Peyer's patch (tissue), 4 donors: ENCODE results near the gene EVC. TPM values are rescaled to one million over a fixed set of nuclear protein-coding genes. Genes with fewer than 3 reads are reported as not detected.
A peak's percentile ranks its signal among the peaks of the same experiment; 100 is the strongest.

Source experiments
- DNase-seq, 3 donors: peaks; one replicate each; pipeline ENCODE4 v3.0.0-alpha.2; 2017 to 2019
- H3K27ac ChIP-seq, 4 donors: fragments of 200-600 bp; sonication (generic); one replicate each; pipeline ENCODE4 v1.5.1; 2016 to 2019
- H3K27me3 ChIP-seq, 2 donors: fragments of 200-600 bp; sonication (generic); one replicate each; pipeline ENCODE4 v1.5.1; 2019
- H3K36me3 ChIP-seq, 3 donors: fragments of 200-600 bp; sonication (generic); one replicate each; pipeline ENCODE4 v1.5.1; 2016 to 2019
- H3K4me1 ChIP-seq, 4 donors: fragments of 200-600 bp; sonication (generic); one replicate each; pipeline ENCODE4 v1.5.1; 2016 to 2019
- H3K4me3 ChIP-seq, 4 donors: fragments of 200-600 bp; sonication (generic); 1 replicate in 3 of 4; 2 replicates in 1 of 4; pipeline ENCODE4 v1.5.1; 2016 to 2019; ENCODE audit warnings: mild to moderate bottlenecking in 1 of 4
- H3K9me3 ChIP-seq, 4 donors: fragments of 200-600 bp; sonication (generic); one replicate each; pipeline ENCODE4 v1.5.1; 2016 to 2019; ENCODE audit warnings: mild to moderate bottlenecking in 1 of 4
- CTCF ChIP-seq, 6 experiments: fragments of 450-650 bp in 4 of 6; fragments of 200-600 bp in 2 of 6; sonication (generic) in 1 of 6; IDR thresholded peaks; one replicate each; pipeline ENCODE4 v1.5.1; 2017 to 2019; ENCODE audit warnings: antibody characterized with exemption in 6 of 6, mild to moderate bottlenecking in 3 of 6, moderate library complexity in 1 of 6
- POLR2A ChIP-seq, 2 donors: fragments of 450-650 bp; IDR thresholded peaks; one replicate each; pipeline ENCODE4 v1.5.1; 2017; ENCODE audit warnings: antibody characterized with exemption in 2 of 2, mild to moderate bottlenecking in 2 of 2, moderate library complexity in 2 of 2
- total RNA-seq, 4 donors: library from RNA; depleted of rRNA; stranded (reverse); fragments of >200 nt; gene quantifications; one replicate each; pipeline ENCODE4 v1.1.0, GENCODE V29; 2016

Gene EVC
- total RNA-seq, 4 donors from 2014 or later = 1.6 to 40.4 (median 4.4) TPM

- Histone ChIP-seq H3K4me3 (no peak overlapping the region), H3K9me3 (no peaks in the 10 kb centered on the region), H3K36me3 (peaks cover 0 to 8% (median 0%) of the 10 kb centered on the region in 3 donors), H3K27me3 (no peaks in the 10 kb centered on the region), H3K4me1 (no peaks in the 10 kb centered on the region), H3K27ac (no peak overlapping the region)
- no peak for DNase-seq
- TF ChIP-seq CTCF (IDR thresholded peaks at IDR 0.05) (no peak), POLR2A (IDR thresholded peaks at IDR 0.05) (no peak)
Observed at GRCh38 chr4:5798946-5799345, 87.9 kb downstream of the EVC start.

GRCh38 chr4:5799406-5799805, 88.4 kb downstream of the EVC start:
- DNase-seq = peak in 1 of 3 donors; percentile 33
- no peaks in the 10 kb centered on the region for H3K9me3 ChIP-seq
- no peak overlapping the region for H3K27ac ChIP-seq
- TF ChIP-seq CTCF (IDR thresholded peaks at IDR 0.05) (no peak), POLR2A (IDR thresholded peaks at IDR 0.05) (no peak)
- no peaks in the 10 kb centered on the region for H3K27me3 ChIP-seq
- H3K4me3 ChIP-seq = no peak overlapping the region
- no peaks in the 10 kb centered on the region for H3K4me1 ChIP-seq
- H3K36me3 ChIP-seq = peaks cover 0 to 8% (median 0%) of the 10 kb centered on the region in 3 donors

- Histone ChIP-seq H3K27me3 (no peaks in the 10 kb centered on the region), H3K4me1 (no peaks in the 10 kb centered on the region), H3K9me3 (no peaks in the 10 kb centered on the region), H3K4me3 (no peak overlapping the region), H3K36me3 (peaks cover 0 to 8% (median 0%) of the 10 kb centered on the region in 3 donors), H3K27ac (no peak overlapping the region)
- TF ChIP-seq POLR2A (IDR thresholded peaks at IDR 0.05) = no peak
- TF ChIP-seq CTCF (IDR thresholded peaks at IDR 0.05) = no peak
- DNase-seq = peak in 1 of 3 donors; percentile 26
Observed at GRCh38 chr4:5800496-5800895, 89.5 kb downstream of the EVC start.

GRCh38 chr4:5801696-5802095, 90.7 kb downstream of the EVC start:
- Histone ChIP-seq H3K27ac (no peak overlapping the region), H3K4me3 (no peak overlapping the region), H3K9me3 (no peaks in the 10 kb centered on the region), H3K36me3 (peaks cover 0 to 7% (median 0%) of the 10 kb centered on the region in 3 donors), H3K27me3 (no peaks in the 10 kb centered on the region), H3K4me1 (no peaks in the 10 kb centered on the region)
- TF ChIP-seq POLR2A (IDR thresholded peaks at IDR 0.05) (no peak), CTCF (IDR thresholded peaks at IDR 0.05) (no peak)
- peak in 1 of 3 donors; percentile 18 for DNase-seq

- no peaks in the 10 kb centered on the region for H3K27me3 ChIP-seq
- no peaks in the 10 kb centered on the region for H3K36me3 ChIP-seq
- no peaks in the 10 kb centered on the region for H3K4me1 ChIP-seq
- no peak overlapping the region for H3K4me3 ChIP-seq
- no peaks in the 10 kb centered on the region for H3K9me3 ChIP-seq
- TF ChIP-seq CTCF (IDR thresholded peaks at IDR 0.05) = no peak
- no peak overlapping the region for H3K27ac ChIP-seq
- DNase-seq = peak in 2 of 3 donors; percentile 23 to 25
Observed at GRCh38 chr4:5802565-5802964, 91.6 kb downstream of the EVC start.

GRCh38 chr4:5804656-5805055, 93.7 kb downstream of the EVC start:
- TF ChIP-seq CTCF (IDR thresholded peaks at IDR 0.05) (no peak), POLR2A (IDR thresholded peaks at IDR 0.05) (no peak)
- Histone ChIP-seq H3K36me3 (no peaks in the 10 kb centered on the region), H3K4me3 (no peak overlapping the region), H3K9me3 (no peaks in the 10 kb centered on the region), H3K4me1 (no peaks in the 10 kb centered on the region), H3K27me3 (no peaks in the 10 kb centered on the region), H3K27ac (no peak overlapping the region)
- DNase-seq = peak in 1 of 3 donors; percentile 24
